Fibroblast of gingiva (primary cell): ENCODE data around the gene NLGN1.
A peak's percentile ranks its signal among the peaks of the same experiment; 100 is the strongest.
"Not testable (repeated sequence)": the region's sequence is repeated elsewhere in the genome, so short reads cannot be mapped to it uniquely, and the experiment has no call there.

ENCODE experiments used
- DNase-seq: peaks from one replicate; pipeline ENCODE4 v3.0.0-alpha.2; 2011; ENCODE audit warnings: low read depth

NLGN1 gene

DNA sequence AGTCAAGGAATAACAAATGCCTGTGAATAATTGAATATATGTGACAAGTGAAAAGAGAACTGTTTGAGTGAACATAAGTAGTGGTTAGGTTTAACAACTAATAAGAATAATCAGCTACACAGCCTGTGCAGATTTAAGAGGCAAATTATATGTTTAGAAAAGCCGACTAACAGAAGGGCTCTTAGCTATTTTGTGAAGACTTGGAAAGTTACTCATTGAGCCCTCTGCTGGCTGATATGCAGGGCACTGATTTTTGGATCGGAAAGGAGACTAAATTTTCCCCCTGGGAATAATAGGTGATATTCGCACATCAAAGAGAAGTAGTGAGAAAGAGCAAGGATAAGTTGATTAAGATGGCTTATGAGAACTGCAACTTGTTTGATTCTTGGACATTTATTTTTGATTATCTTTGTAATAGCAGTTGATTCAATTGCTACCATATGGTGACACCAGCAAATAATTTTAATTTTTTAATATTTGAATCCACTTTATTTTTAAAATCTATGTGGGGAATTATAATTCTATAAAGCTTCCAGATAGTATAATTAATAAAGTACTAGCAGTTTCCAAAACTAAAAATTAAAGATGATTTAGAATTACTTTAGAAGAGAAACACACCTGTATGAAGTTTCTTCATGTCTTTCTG lies 156.2 kb downstream of the NLGN1 start:
- DNase-seq: peak; percentile 32

DNA sequence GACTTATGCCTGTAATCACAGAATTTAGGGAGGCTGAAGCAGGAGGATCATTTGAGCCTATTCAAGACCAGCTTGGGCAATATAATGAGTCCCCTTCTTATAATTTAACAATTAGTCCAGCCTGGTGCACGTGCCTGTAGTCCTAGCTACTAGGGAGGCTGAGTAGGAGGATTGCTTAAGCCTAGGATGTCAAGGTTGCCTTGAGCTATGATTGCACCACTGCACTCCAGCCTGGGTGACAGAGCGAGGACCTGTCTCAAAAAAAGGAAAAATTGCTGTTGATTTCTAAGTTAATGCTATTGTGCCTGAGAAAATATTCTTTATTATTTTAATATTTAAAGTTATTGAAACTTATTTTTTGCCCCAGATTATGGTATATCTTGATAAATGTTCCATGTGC lies 159.0 kb downstream of the NLGN1 start:
- DNase-seq: no peak

DNA sequence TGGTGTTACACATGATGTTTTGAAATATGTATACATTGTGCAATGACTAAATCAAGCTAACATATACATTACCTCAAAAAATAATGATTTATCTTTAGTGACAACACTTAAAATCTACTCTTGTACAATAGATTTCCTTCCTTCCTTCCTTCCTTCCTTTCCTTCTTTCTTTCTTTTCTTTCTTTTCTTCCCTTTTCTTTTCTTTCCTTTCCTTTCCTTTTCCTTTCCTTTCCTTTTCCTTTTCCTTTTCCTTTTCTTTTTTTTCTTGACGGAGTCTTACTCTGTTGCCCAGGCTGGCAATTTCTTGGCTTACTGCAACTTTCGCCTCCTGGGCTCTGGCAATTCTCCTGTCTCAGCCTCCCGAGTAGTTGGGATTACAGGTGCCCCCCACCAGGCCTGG lies 170.5 kb downstream of the NLGN1 start:
- DNase-seq: no peak

- no peak for DNase-seq
Observed at GRCh38 chr3:173568623-173569022, 171.1 kb downstream of the NLGN1 start.

- DNase-seq: no peak
Observed at GRCh38 chr3:173583496-173583895, 186.0 kb downstream of the NLGN1 start.

GRCh38 chr3:173584093-173584837 lies 186.7 kb downstream of the NLGN1 start:
- peak; percentile 25 for DNase-seq

DNA sequence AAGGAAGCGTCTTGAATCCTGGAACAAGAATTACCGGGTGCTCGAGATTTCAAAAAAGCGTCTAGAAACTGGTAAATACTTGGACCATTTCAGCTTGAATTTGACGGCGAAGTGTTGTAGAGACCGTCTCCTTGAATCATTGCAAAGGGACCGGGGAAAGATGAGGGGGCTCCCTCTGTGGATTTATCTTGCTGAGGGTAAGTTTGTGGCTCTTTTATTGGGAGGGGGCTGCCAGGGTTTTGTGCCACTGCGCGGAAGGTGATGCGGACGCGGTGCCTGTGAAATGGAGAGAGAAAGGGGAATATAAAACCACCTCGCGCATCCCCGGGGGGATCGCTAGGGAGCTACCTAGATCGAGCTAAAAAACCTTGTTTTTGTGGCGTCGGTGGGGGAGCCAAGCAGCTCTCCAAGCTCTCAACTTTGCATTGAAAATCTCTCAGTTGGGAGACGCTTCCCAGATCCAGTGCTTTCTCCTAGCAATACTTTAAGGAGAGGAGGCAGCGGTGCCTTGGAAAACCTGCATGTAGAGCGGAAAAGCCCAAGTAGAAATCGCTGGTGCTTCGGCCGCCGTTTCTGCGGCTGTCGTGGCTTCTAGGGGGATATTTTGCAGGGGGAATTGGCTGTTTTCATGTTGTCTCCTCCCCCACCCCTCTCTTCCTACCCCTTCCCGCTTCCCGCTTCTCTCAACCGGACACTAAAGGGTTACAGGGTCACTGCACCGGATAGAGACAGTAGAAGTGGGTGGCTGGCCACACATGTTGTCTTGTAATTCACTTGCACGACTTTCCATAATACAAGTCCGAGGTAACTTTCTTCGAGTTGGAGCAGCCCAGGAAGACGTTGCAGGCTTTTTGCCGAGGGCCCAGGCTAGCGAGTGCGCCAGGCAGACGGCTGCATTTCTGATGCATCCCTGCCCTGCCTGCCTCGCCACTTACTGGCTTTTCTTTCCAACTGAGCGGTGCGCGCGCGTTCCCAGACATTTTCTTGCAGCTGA lies 187.6 kb downstream of the NLGN1 start:
- peak; percentile 51 for DNase-seq

GRCh38 chr3:173586166-173586565 lies 188.6 kb downstream of the NLGN1 start:
- DNase-seq: no peak

GRCh38 chr3:173587055-173587454 lies 189.5 kb downstream of the NLGN1 start:
- DNase-seq: no peak

- no peak for DNase-seq
Observed at GRCh38 chr3:173588556-173588955, 191.0 kb downstream of the NLGN1 start.

DNA sequence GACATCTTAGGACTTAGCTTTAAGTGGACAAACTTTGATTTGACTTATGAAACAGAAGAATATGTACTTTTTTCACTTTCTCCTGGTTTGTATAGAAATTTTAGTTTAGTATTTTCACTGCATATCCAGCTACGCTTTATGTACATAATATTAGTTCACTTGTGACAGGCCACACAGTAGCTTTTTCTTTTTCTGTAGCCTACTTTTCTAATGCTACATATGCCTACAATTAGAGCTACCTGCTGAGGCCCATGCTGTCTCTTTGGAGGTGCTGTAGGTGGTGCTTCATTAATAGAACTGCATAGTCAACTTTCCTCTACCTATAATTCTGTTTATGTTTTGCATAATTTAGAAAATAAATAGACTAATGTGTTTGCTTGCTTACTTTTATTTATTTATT lies 191.6 kb downstream of the NLGN1 start:
- DNase-seq: no peak

- no peak for DNase-seq
Observed at GRCh38 chr3:173591401-173591800, 193.9 kb downstream of the NLGN1 start.

GRCh38 chr3:173594881-173595280 lies 197.3 kb downstream of the NLGN1 start:
- not testable (repeated sequence) for DNase-seq

DNA sequence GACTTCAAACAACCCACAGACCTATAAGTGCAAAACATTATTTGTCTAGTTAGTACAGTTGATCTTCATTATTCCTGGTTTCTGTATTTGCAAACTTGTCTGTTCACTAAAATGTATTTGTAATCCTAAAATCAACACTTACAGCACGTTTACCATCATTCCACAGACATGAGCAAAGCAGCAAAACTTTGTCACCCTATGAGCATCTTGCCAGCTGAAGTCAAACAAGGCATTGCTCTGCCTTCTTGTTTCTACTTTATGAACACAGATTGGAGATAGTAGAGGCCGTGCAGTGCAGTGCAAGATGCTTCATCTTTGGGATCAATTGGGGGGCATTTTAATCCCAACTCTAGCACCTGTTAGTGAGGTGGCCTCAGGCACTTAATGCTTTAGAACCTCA lies 202.1 kb downstream of the NLGN1 start:
- no peak for DNase-seq

GRCh38 chr3:173614522-173614921 lies 217.0 kb downstream of the NLGN1 start:
- DNase-seq: no peak

DNA sequence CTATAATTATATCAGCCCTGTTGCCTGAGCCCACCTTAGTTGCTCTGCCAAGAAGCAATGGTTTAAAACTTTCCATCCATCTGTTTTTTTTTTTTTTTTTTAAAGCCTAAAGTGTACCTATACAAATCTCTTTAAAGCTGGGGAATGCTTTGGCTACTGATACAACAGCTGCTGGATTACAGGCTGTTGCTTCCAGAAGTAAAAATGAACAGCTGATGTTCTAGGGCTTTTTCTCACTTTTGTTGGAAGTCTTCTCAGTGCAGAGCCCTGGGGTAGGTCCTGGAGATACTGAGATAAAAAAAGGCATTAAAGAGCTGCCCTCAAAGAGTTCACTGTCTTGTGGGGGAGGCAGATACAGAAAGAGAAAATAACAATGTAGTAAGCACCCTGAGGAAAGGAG lies 218.1 kb downstream of the NLGN1 start:
- no peak for DNase-seq

DNA sequence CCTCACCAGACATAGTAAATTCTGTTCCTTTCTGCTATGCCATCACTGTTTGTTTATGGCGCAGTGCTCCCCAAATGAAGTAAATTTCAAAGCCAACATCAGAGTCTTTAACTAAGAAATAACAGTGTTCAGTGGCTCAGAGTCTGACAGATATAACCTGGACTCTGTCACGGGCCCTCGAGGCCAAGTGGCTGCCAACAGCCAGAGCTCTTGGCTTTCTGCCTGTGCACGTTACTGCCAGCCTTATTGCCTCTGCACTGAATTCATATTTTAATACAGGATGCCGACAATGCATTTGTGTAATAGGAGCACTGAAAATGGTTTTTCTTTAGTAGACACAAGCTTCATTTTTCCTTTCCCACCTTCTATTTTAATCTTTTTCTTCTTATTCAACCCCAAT lies 219.9 kb downstream of the NLGN1 start:
- no peak for DNase-seq

DNA sequence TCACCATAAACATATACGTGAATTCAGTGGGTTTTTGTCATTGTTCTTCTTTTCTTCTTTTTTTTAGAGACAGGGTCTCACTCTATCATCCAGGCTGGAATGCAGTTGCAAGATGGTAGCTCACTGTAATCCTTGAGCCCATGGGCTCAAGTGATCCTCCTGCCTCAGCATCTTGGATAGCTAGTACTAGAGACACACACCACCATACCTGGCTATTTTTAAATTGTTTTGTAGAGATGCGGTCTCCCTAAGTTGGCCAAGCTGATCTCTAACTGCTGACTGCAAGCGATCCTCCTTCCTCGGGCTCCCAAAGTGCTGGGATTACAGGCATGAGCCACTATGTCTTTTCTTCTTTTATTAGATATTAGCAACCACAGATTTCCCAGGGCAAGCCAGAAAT lies 220.6 kb downstream of the NLGN1 start:
- DNase-seq: no peak

GRCh38 chr3:173618703-173619102 lies 221.2 kb downstream of the NLGN1 start:
- DNase-seq: no peak

DNA sequence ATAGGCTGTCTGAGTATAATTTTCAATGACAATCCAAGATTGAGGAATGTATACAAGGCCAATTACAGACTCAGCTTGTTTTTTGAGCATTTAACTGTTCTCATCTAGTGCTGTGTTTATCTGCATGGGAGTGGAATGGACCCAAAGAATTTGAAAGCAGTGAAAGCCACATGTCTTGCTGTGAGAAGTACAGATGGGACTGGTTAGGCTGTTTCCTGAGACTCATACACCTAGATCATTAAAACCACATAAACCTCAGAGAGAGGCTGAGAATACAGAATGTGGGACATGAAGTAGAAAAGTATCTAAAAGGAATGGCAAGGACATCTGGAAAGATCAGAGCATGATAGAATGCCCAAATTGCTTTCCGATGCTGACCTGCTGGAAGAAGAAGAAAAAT lies 224.6 kb downstream of the NLGN1 start:
- DNase-seq: peak; percentile 27

DNA sequence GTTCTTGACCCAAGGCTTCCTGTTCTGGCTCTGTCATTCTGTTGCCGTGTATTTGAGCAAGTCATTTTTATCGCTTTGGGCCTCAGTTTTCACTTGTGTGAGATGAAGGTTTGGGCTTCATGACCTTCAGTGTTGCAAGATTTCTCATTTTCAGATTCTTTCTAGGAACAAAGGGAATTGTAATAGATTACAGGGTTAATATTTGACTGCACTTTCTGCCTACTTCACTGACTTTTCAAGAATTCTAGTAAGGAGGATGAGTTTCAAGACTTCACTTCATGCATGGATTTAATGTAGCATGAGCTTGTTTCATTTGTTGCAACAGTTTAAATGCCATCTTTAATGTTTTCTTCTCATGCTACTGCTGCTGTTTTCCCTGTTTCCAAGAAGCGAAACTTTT lies 226.5 kb downstream of the NLGN1 start:
- DNase-seq: no peak

GRCh38 chr3:173630849-173631248 lies 233.3 kb downstream of the NLGN1 start:
- DNase-seq: no peak

DNA sequence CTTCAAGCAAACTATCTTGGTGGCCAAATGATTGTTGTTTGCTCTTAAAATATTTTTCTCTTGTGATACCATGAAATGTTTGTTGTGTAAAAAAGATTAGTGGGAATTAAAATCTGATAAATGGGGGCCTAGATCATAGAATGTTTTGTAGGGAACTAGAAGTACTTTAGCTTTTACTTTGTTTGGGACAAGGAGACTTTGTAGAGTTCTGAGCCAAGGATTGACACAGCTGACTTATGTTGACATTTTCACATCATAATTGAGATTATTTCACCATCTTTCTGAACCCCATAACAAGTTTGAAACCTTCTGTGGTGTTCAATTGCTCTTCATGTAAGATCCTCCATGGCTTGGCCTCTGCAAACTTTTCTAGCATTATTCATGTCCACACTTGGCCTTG lies 235.4 kb downstream of the NLGN1 start:
- no peak for DNase-seq
